Stimulated activated CD4-positive, alpha-beta T cell treated with anti-CD3 and anti-CD28 coated beads, Interleukin-12 subunit alpha, Interleukin-12 subunit beta, amount 100 ng/mL, for 4 hours (primary cell): ENCODE results near the gene YBX2.

Source experiments
- DNase-seq: peaks from one replicate; pipeline ENCODE4 v3.0.0-alpha.2; 2020

Gene YBX2

DNA sequence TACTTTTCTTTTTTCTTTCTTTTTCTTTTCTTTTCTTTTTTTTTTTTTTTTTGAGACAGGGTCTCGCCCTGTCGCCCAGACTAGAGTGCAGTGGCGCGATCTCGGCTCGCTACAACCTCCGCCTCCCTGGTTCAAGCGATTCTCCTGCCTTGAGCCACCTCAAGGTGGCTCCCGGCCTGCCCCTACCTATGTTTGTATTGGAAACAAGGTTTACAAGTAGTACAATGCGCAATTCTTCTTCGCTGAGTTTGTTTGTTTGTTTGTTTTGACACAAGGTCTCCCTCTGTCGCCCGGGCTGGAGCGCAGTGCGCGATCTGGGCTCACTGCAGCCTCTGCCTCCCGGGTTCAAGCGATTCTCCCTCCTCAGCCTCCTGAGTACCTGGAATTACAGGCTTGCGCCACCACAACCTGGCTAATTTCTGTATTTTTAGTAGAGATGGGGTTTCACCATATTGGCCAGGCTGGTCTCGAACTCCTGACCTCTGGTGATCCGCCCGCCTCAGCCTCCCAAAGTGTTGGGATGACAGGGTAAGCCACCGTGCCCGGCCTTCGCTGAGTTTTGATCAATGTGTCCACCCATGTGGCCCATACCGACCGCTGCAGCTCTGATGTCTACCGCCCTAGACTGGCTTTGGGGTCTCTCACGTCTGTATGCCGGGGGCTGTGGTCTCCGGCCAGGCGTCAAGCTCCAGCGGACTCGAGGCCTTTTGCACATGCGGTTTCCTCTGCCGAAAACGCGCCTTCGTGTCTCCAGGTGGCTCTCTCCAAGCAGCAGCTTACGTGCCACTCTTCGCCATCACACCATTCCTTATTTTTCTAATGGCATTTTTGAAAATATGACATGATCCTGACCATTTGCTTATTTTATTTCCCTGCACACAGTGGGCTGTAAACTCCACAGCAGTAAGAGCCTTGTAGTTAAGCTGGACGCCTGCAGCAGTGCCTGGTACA is 1.1 kb upstream of the YBX2 start:
- DNase-seq: no peak

DNA sequence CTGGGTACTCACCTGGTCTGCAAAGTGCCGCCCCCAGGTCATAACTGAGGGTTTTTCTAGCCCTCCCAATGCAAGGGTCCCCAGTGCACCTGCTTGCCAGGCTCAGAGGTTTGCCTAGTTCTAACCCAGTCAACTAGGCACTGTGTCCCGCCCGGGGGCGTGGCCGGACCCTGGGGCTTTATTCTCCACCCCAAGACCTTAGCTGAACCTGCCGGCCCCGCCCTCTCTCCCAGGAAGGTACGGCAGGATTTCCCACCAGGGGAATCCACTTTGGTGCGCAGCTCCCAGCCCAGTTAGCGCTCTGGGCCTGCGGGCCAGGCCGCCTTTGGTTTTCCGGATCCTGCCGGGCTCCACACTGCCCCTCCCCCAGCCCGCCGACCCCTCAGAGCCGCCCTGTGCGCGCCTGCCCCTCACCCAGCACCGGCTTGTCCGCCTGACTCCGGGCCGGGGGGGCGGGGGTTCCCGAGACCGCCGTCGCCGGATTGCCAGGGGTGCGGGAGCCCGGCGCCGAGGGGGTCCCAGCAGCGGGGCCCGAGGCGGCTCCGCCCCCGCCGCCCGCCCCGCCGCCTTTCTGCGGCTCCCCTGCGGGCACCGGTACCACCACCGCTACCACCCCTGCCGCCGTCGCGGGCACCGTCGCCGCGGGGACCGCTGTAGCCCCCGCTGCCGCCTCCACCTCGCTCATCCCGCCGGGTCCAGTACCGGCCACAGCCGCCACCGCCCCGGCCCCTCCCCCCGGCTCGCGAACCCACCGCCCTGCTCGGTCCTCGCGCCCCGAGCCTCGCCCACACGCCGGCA is 424 bp downstream of the YBX2 start:
- no peak for DNase-seq

DNA sequence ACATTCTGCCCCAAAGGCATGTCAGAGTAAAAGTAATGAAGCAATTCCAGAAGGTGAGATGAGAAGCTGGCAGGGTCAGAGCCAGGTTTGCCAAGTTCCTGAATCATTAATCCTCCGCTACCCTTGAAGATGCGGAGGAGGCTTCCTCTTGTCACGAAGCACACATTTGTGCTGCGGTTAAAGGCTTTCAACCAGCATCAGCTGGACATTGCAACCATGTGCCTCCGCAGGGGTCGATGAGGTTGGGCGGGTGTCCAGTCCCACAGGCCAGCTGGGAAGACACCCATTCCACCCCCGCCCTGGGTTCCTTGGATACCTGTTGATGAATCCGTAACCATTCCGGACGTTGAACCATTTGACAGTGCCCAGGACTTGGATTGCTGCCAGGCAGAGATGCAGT is 1.3 kb downstream of the YBX2 start:
- DNase-seq: no peak

DNA sequence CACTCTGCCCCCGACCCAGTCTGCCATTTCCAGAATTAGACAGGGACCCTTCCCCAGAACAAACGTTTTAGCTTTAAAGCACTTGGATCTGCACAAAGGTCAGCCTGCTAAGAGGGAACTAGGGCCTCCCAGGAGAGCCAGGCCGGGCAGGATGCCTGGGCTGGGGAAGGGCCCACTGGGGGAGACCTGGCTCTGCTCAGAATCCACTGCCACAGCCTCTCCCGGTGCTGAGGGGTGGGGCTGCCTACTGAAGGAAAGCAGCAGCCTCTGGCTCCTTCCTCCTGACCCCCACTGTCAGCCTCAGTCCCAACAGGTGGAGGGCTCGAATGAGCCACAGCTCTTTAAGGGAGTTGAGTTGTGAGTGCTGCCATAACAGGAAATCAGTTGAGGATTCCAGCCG is 1.7 kb downstream of the YBX2 start:
- no peak for DNase-seq

DNA sequence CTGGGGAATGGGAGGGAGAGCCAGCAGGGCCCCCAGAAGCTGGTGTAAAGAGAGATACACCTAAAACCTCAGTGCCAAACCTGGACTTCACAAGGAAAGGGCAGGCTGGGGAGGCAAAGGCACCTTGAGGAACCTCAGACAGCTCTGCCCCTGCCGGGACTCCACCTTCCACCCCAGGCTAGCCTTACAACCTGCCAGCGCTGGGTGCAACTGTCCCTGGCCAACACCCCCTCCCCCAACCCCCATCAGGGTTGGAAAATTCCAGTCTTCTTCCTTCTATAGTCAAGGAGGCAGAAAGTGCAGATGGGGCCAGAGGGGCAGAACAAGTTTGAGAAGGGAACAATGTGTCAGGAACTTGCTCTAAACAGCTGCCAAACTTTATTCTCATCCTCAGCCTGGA is 2.2 kb downstream of the YBX2 start:
- no peak for DNase-seq

DNA sequence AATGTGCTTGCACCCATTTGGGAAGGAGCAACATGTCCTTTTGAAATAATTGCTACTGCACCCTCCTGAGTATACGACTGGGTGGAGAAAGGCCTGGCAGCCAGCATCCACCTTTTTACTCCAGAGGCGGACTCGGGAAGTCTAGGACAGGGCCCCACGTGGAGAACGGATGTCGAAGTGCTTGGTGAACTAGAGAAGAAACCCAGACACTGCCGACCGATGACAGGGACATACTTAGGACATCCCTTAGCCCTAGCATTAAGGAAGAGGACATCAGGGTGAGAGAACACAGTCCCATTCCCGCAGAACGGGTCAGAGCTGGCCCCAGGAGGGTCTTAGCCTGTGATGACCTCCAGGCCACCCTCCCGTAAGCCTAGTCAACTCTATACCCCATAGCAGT is 3.8 kb downstream of the YBX2 start:
- no peak for DNase-seq

DNA sequence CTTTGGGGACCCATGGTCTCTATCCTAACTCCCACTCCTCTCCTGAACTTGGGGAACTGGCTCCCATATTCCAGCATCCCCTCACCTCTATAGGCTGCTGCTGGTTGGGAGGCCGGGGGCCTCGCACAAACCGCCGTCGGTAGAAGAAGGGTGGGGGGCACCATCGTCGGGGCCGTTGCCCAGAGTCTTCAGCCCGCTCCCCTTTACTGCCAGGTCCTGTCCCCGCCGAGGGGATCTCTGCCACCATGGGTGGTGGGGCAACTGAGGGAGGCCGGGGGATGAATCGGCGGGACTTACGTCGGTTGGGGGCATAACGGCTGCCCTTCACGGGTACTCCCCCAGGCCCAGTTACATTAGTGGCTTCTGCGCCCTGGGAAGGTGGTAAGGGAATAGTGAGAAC is 4.3 kb downstream of the YBX2 start:
- DNase-seq: no peak

DNA sequence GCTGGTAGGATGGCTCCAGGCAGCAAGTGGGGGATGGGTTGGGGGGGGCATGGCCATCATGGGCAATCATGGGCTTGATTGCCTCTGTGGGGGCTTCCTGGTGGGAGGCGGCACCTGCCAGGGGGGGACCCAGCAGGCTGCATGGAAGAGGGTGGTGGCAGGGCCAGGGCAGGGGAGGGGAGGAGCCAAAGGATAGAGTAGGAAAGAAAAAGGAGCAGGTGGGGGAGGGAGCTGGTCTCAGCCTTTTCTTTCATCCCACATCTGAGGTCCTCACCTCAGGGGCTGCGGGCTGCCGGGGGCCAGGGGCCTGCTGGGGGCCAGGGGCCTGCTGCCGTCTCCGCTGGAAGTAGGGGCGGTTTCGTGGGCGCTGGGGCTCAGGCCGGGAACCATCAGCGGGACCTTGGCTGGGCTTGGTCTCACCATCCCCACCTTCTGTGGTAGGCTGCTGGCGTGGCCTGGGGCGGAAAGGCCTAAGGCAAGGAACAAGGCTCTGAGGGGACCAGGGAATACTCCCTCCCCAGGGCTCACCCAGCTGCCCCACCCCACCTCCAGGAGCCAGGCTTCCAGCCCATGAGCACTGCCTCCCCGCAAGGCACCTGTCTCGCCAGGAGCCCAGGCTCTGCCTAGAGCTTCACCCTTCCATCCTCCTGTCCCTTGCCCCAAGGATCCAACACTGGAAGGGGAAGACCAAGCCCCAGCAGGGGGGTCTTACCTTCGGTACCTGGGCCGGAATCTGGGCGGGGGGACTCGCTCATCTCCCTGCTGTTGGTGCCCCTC is 5.0 kb downstream of the YBX2 start:
- DNase-seq: no peak

DNA sequence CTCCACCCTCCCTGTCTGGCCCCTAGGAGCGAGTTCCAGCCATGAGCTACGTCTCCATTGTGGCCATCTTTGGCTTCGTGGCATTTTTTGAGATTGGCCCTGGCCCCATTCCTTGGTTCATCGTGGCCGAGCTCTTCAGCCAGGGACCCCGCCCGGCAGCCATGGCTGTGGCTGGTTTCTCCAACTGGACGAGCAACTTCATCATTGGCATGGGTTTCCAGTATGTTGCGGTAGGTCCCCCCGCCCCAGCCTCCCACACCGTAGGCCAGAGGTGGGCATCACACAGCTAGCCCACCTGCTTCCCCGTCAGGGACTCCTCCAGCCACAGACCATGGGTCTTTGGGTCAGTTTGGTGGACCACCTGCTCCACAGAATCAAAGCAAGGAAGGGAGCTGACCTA is 8.8 kb downstream of the YBX2 start:
- no peak for DNase-seq

DNA sequence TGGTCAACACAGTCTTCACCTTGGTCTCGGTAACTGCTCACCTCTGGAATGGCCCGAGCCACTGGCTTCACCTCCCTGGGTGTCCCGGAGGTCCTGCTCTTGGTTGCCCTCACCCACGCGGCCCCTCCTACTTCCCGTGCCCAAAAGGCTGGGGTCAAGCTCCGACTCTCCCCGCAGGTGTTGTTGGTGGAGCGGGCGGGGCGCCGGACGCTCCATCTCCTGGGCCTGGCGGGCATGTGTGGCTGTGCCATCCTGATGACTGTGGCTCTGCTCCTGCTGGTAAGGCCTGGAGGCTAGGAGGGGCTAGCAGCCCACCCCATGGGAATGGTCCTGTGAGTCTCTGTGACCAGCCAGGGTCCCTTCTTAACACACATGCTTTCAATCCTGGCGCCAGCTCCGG is 9.5 kb downstream of the YBX2 start:
- no peak for DNase-seq

DNA sequence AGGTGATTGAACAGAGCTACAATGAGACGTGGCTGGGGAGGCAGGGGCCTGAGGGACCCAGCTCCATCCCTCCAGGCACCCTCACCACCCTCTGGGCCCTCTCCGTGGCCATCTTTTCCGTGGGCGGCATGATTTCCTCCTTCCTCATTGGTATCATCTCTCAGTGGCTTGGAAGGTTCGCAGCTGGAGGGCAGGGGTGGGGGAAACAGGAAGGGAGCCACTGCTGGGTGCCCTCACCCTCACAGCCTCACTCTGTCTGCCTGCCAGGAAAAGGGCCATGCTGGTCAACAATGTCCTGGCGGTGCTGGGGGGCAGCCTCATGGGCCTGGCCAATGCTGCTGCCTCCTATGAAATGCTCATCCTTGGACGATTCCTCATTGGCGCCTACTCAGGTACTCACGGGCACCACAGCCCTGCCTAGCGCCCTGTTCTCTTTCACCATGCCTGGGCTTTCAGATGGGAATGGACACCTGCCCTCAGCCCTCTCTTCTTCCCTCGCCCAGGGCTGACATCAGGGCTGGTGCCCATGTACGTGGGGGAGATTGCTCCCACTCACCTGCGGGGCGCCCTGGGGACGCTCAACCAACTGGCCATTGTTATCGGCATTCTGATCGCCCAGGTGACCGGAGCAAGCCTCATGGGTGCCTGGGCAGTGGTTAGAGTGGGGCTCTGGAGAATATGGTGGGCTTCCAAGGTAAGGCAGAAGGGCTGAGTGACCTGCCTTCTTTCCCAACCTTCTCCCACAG is 10.8 kb downstream of the YBX2 start:
- DNase-seq: no peak

DNA sequence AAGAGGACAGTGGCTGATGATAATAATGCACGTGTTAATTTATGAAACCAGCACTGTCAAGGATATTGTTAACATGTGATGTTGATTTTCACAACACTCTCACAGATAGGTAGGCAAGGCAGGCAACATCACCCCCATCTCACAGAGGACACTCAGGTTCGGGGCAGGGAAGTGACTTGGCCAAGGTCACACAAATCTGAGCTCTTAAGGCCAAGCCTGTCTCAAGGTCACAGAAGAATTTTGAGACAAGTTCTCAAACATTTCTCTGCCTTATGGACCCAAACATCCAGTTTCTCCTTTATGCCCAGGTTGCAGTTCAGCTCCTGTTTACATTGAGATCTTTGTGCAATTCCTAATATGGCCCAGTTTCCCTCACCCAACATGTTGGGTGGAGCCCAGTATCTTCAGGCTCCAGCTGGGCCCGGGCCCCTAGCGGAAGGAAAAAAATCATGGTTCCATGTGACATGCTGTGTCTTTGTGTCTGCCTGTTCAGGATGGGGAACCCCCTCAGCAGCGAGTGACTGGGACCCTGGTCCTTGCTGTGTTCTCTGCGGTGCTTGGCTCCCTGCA is 11.6 kb downstream of the YBX2 start:
- DNase-seq: no peak

DNA sequence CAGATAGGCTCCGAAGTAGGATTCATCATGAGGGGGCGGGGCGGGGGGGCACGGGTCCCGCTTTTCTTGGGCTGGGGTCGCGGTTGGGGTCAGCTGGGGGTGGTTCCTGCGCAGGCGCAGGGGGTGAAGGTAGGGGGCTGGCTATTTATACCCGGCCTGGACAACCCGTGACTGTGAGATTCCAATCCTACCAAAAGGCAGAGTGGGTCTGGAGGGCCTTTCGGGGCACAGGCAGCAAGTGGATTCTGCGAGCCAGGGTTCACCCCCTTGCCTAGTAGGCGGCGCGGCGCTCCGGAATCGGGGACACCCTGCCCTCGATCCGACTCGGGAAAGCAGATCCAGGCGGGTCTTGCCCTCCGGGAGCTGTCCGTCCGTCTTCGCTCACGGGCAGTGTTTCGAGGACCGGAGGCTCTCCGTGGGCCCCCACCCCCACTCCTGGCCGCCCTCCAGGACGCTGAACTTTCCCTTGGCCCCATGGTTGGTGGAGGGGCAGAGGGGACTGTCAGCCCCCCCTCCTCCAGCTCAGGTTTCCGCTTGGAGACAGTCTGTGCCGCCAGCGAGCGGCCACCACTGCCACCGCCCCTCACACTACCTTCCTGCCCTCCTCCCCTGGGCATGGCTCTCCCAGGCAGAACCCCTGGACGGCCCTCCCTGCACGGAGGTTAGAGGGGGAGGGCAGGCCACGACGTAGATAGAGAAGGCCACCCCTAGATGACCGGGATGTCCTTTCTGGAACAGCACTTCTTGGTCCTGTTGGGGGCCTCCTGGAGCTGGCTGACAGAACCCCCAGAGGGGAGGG is 12.3 kb downstream of the YBX2 start:
- DNase-seq: no peak

DNA sequence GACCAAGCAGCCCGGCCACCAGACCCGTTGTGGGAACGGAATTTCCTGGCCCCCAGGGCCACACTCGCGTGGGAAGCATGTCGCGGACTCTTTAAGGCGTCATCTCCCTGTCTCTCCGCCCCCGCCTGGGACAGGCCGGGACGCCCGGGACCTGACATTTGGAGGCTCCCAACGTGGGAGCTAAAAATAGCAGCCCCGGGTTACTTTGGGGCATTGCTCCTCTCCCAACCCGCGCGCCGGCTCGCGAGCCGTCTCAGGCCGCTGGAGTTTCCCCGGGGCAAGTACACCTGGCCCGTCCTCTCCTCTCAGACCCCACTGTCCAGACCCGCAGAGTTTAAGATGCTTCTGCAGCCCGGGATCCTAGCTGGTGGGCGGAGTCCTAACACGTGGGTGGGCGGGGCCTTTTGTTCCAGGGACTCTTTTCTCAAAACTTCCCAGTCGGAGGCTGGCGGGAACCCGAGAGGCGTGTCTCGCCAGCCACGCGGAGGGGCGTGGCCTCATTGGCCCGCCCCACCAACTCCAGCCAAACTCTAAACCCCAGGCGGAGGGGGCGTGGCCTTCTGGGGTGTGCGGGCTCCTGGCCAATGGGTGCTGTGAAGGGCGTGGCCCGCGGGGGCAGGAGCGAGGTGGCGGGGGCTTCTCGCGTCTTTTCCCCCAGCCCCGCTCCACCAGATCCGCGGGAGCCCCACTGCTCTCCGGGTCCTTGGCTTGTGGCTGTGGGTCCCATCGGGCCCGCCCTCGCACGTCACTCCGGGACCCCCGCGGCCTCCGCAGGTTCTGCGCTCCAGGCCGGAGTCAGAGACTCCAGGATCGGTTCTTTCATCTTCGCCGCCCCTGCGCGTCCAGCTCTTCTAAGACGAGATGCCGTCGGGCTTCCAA is 13.1 kb downstream of the YBX2 start, which contains the start of gene SLC2A4:
Gene SLC2A4, plus strand, starts transcription at position 645 of the 879 bp plus-strand sequence. Its CDS starts 217 bp downstream, at position 862.
- peak; percentile 91 for DNase-seq

DNA sequence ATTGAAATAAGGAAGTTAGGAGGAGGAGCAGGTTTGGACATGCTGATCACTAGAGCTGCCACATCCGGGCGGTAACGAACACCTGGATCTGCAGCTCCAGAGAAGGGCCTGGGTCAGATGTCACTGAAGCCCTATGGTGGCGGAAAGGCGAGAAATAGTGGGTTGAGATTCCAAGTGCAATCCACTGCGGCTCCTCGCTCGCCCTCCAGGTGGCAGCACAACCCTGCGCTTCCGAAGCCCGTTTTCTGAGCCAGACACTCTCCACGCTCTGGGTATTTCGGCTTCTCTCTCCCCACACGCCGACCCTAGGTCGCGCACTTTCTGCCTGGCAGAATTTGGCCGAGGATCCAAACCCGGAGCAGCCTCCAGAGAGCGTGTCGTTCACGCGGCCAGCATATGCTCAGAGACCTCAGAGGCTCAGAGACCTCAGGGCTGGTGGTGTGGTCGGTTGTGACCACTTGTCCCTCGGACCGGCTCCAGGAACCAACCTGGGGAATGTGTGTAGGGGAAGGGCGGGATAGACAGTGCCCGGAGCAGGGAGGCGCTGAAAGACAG is 13.8 kb downstream of the YBX2 start:
- DNase-seq: peak; percentile 82

DNA sequence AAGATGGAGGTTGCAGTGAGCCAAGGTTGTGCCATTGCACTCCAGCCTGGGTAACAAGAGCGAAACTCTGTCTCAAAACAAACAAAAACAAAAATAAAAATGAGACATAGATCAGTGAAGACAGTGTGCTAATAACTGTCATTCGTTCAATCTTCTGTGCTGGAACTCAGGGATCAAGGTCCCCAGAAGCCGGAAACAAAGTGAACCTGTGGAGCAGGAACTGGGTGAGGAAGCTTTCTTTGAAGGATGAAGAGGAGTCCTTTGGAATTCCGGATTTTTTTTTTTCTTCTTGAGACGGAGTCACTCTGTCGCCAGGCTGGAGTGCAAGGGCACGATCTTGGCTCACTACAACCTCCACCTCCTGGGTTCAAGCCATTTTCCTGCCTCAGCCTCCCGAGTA is 15.0 kb downstream of the YBX2 start:
- no peak for DNase-seq

DNA sequence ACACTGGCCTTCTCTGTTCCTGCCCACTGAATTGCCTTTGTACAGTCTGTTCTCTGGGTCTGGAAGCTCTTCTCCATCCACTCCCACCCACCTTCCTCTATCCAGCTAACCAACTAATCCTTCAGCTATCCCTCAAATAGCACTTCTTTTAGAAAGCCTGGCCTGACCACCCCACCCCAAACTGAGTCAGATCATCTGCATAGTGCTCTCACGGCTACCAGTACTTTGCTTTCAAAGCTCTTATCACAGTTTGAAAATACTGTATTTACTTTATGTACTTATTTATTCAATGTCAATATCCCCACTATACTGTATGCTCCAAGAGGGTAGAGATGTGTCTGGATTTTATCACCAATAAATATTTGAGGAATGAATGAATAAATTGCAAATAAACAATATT is 27.7 kb downstream of the YBX2 start:
- DNase-seq: no peak

DNA sequence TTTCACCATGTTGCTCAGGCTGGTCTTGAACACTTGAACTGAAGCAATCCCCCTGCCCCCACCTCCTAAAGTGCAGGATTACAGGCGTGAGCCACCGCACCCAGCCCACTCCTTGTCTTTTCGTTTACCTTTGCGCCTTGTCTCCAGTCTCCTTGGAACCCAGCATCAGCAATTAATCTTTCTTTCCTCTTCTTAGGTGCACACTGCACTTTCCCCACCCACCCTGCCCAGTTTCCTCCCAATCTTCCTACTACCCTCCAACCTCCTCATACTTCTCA is 30.7 kb downstream of the YBX2 start:
- DNase-seq: no peak

DNA sequence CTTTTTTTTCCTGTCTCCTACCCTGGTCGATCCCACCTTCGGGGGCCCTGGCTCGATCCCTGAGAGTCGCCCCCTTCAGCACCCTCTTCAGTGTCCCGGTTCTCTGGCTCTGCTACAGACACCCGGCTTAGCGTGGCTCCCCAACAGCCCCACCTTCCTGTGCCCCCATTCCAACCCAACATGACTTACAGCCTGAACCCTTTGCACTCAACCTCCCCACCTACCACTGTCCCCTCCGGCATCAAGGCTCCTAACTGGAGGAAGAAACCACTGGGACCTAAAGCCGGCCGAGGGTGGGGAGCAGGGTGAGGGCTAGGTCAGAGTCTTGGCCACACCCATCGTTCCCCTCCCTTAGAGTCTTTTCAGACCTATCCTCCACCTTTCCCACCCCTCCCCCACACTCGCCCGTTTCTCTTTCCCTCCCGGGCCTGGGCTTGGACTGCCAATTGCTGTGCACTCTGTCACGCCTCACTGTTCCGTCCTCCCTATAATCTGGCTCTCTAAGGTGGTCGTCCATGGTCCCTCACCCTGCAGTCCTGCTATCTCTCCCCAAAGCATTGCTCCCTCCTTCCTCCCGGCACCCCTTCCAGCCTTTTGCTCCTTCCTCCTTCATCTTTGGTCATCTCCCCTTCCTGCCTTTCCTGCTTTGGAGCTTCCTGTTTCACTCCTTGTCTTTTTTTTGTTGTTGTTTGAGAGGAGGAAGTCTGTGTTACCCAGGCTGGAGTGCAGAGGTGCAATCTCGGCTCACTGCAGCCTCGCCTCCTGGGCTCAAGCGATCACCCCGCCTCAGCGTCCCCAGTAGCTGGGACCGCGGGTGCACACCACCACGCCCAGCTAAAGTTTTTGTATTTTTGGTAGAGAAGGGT is 31.3 kb downstream of the YBX2 start:
- no peak for DNase-seq
